Measurements from ENCODE around the gene EIF3J.

- TF ChIP-seq CTCF (IDR thresholded peaks at IDR 0.05): no peak
- TF ChIP-seq TAF1 (IDR thresholded peaks at IDR 0.05; ENCODE audit: borderline replicate concordance, low read depth, low read length): no peak
- no peak for TF ChIP-seq POLR2AphosphoS5 (IDR thresholded peaks at IDR 0.05; ENCODE audit: low read depth, low read length)
Measured at GRCh38 chr15:44541282-44541958, 4.5 kb downstream of the EIF3J start.

All from SK-N-SH (cell line).